LNCAP (cell line): Measurements from ENCODE around the gene NUDT2.

Experiments used
- CTCF ChIP-seq: fragments of 450-650 bp; IDR thresholded peaks from 2 replicates; pipeline ENCODE4 v1.5.1; 2017; ENCODE audit warnings: mild to moderate bottlenecking

NUDT2 gene

GRCh38 chr9:34371886-34372466, 42.6 kb downstream of the NUDT2 start:
- TF ChIP-seq CTCF, result no peak

- TF ChIP-seq CTCF, result no peak
Observed at GRCh38 chr9:34372467-34373011, 43.2 kb downstream of the NUDT2 start.

- no peak for TF ChIP-seq CTCF
Observed at GRCh38 chr9:34373749-34374148, 44.4 kb downstream of the NUDT2 start.

- no peak for TF ChIP-seq CTCF
Observed at GRCh38 chr9:34374339-34374738, 45.0 kb downstream of the NUDT2 start.

- no peak for TF ChIP-seq CTCF
Observed at GRCh38 chr9:34374905-34375552, 45.7 kb downstream of the NUDT2 start.

GRCh38 chr9:34375901-34376595, 46.7 kb downstream of the NUDT2 start:
- TF ChIP-seq CTCF, result peak; percentile 34

GRCh38 chr9:34376596-34377403, 47.4 kb downstream of the NUDT2 start, which contains the start of gene MYORG:
TSS of gene MYORG (minus strand) at chr9:34376898. CDS start at chr9:34372943, 3,955 bp downstream.
- no peak for TF ChIP-seq CTCF
